NCI-H1694 (cell line): ENCODE results near the gene CSDE1.
A peak's percentile ranks its signal among the peaks of the same experiment; 100 is the strongest.

ENCODE experiments used
- DNase-seq: peaks from one replicate; lab custom pipeline; 2025; lab: John Stamatoyannopoulos, UW

The CSDE1 gene

GRCh38 chr1:114749835-114750234 lies 7.9 kb downstream of the CSDE1 start:
- no peak for DNase-seq

DNA sequence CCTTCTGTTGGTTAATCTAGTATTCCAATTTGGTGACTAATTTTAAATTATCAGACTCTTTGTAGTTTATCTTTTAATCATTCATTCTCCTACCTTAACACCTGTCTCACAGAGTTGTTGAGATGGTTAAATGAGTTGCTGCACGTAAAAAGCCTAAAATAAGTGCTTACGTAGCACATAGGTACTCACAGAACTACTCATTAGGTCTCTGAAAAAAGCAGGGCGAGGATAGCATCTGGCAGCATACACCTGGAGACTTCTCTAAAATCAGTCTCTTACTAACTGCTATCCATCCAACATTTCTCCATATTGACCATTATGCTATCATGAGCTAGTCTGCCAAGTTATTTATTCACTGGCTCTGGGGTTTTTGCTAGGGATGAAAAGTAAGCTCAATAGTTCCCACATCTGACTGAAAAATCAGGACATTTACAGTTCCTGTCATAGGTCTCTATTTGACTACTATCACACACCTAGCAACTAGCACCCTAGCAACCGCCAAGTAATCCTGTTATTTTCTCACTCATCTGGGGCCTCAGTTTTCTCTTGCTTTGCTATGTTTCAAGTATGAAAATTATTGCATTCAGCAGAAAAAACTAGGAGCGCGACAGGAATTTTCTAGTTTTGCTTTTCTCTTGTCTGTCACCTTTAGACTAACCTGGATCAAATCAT lies 11.2 kb downstream of the CSDE1 start:
- DNase-seq, result no peak

GRCh38 chr1:114745291-114745690 lies 12.5 kb downstream of the CSDE1 start:
- DNase-seq, result no peak

- no peak for DNase-seq
These were observed 15.6 kb downstream of the CSDE1 start for GRCh38 chr1:114741963-114742746.

- no peak for DNase-seq
These were observed 17.5 kb downstream of the CSDE1 start for GRCh38 chr1:114740331-114740730.

- DNase-seq, result no peak
These were observed 20.4 kb downstream of the CSDE1 start for GRCh38 chr1:114737314-114737849.

GRCh38 chr1:114735479-114735878 lies 22.3 kb downstream of the CSDE1 start:
- no peak for DNase-seq

- no peak for DNase-seq
These were observed 28.0 kb downstream of the CSDE1 start for GRCh38 chr1:114729782-114730181.

- DNase-seq, result no peak
These were observed 29.2 kb downstream of the CSDE1 start for GRCh38 chr1:114728553-114728952.

DNA sequence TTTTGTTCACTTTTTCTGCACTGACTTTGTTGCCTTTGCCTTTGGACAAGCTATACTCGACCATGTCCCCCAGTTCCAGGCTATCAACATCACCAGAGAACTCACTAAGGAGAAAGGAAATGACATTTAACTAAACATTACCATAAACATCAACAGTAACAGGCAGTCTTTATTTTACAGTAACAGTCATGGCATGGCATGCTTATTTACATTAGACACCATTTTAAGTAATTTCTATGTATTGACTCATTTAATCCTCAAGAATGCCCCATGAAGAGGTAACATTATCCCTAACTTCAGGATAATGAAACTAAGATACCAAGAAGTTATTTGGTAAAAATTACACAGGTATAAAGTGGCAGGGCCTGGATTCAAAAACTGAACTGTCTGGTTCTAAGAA lies 32.6 kb downstream of the CSDE1 start:
- no peak for DNase-seq

DNA sequence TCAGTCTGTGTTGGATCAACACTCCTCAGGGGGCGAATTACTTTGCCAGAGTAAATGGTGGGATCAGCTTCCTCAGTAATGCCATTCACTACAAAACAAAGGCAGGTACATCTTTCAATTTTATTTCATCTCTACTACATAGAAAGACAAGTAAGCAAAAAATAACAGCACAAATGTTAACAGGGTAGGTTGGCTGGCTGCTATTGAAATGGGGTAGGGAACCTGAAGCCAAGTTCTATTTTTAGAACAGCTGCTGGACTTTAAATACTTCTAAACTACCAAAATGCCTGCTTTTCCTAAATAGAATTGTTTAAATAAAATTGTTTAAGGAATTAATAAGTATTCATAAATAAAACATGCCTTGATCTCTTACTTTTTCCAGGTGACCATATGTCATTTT lies 33.9 kb downstream of the CSDE1 start:
- no peak for DNase-seq

GRCh38 chr1:114723457-114723856 lies 34.3 kb downstream of the CSDE1 start:
- no peak for DNase-seq

- DNase-seq, result no peak
These were observed 37.3 kb downstream of the CSDE1 start for GRCh38 chr1:114720492-114720891.

DNA sequence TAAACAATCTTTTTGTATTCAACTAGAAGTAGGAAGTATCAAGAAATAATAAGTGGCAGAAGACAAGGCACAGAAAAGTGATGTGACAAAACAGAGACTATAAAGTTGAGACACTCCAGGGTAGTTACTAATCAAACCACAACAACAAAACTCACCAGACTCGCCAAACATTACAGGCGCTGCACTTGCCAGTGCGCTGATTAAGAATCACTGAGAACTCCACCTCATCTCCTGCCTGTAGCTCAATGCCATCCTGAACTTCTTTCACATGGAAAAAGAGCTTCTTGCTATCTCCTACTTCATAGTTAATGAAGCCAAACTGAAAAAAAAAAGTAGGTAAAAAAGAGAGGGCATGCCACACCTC lies 38.4 kb downstream of the CSDE1 start:
- DNase-seq, result no peak

- DNase-seq, result no peak
These were observed 38.9 kb downstream of the CSDE1 start for GRCh38 chr1:114718661-114719423.

GRCh38 chr1:114716304-114717170 lies 41.2 kb downstream of the CSDE1 start, which contains the start of gene NRAS:
Gene NRAS (minus strand): TSS chr1:114716771. CDS start chr1:114716160, 611 bp downstream.
- peak; percentile 89 for DNase-seq

GRCh38 chr1:114715952-114716303 lies 41.9 kb downstream of the CSDE1 start:
- no peak for DNase-seq

GRCh38 chr1:114712977-114713376 lies 44.8 kb downstream of the CSDE1 start:
- no peak for DNase-seq

- DNase-seq, result no peak
These were observed 47.4 kb downstream of the CSDE1 start for GRCh38 chr1:114710360-114710759.

DNA sequence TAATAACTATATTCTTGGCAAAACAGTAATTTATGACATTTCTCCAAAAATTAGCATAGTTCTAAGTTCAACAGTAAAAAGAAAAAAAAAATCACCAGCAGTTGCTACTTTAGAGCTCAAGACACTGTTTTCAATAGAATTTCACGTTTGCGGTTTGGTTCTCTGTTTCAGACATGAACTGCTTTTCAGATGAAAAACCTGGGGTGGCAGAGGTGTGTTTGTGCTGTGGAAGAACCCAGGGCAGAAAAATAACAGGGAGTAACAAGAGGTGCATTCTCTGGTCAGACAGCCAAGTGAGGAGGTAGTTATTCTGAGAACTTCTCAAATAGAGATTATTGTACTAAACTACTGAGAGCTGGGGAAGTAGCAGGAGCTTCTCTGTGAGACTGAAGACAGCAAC lies 50.2 kb downstream of the CSDE1 start:
- DNase-seq, result no peak

DNA sequence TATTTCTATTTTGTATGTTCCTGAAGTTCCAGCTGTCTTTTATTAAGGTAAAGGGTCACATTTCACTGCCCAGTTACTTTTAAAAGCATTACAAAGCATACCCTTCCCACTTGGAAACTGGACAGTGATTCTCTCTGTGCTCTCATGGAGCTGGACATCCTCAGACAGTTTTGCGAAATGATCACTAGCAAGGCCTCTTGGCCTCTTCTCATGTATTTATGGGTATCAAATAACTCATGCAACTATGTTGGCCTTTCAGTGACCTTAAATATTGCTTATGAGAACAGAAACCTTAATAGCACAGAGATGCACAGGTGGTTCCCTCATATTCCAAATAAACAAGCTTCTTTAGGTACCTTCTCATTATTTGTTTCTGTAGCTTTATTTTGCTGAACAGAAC lies 54.5 kb downstream of the CSDE1 start:
- DNase-seq, result no peak

DNA sequence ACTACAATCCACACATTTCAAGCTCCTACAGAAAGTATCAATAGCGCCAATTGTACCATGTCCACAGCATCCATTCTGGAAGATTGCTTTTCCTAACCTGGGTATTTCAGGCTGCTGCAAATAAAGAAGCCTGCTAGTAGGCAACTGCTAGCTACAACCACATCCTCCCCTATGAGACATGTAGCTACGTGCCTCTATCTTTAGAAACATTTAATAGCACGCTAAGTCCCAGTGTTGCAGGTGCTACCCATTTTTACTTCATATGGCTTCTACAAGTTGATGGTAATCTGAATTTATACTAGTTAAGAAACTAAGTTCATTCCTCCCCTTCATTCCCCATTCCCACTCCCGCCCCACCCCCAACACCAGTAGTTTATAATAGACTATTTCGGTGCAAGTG lies 55.0 kb downstream of the CSDE1 start:
- DNase-seq, result no peak
